Kidney (tissue), 14 donors: ENCODE measurements around the gene INTS13. TPM values are rescaled to one million over a fixed set of nuclear protein-coding genes. Genes with fewer than 3 reads are reported as not detected.
"Not testable (repeated sequence)": the region's sequence is repeated elsewhere in the genome, so short reads cannot be mapped to it uniquely, and the experiment has no call there.

Experiments
- DNase-seq, 5 donors: peaks; one replicate each; pipeline ENCODE4 v3.0.0-alpha.2; 2013 to 2020
- FAIRE-seq: peaks from 2 replicates; lab custom pipeline; 2012; peaks lifted over from hg19 to GRCh38; lab: Jason Lieb, UNC
- H3K27ac ChIP-seq, 2 donors: one replicate each; pipeline ENCODE4 v1.7.0; 2013; ENCODE audit warnings: low read depth in 2 of 2, low read length in 2 of 2, inconsistent platforms in 1 of 2
- H3K27me3 ChIP-seq: one replicate; pipeline ENCODE4 v1.7.1; 2013; ENCODE audit warnings: low read length, inconsistent platforms; ENCODE audit not compliant: control insufficient read depth, insufficient read depth
- H3K36me3 ChIP-seq, 3 donors: one replicate each; pipeline versions ENCODE4 v1.7.0 to v1.7.1; 2013; ENCODE audit warnings: low read length in 3 of 3, control low read depth in 1 of 3, inconsistent platforms in 1 of 3; ENCODE audit not compliant: insufficient read depth in 3 of 3, control insufficient read depth in 2 of 3
- H3K4me1 ChIP-seq, 3 donors: one replicate each; pipeline versions ENCODE4 v1.7.0 to v1.7.1; 2013; ENCODE audit warnings: low read length in 3 of 3, inconsistent platforms in 1 of 3, low read depth in 1 of 3; ENCODE audit not compliant: control insufficient read depth in 2 of 3, insufficient read depth in 2 of 3
- H3K4me3 ChIP-seq, 3 donors: one replicate each; pipeline versions ENCODE4 v1.7.0 to v1.8.1; 2013; ENCODE audit warnings: low read length in 3 of 3, control low read depth in 1 of 3, inconsistent platforms in 1 of 3
- H3K9ac ChIP-seq, 3 donors: one replicate each; pipeline versions ENCODE4 v1.7.0 to v1.7.1; 2013; ENCODE audit warnings: low read length in 3 of 3, control low read depth in 1 of 3, inconsistent platforms in 1 of 3
- H3K9me3 ChIP-seq, 3 donors: one replicate each; pipeline versions ENCODE4 v1.7.0 to v1.7.1; 2013; ENCODE audit warnings: low read length in 3 of 3, control low read depth in 1 of 3, inconsistent platforms in 1 of 3; ENCODE audit not compliant: control insufficient read depth in 2 of 3, insufficient read depth in 1 of 3
- intact Hi-C: fragments of 100-400 bp; cut with DNase I; formaldehyde crosslinking; loops from one replicate; pipeline ENCODE4 v1.11.1; 2022
- polyA plus RNA-seq: library from polyadenylated mRNA; stranded (reverse); fragments of 350-450 nt; fragmentation: Illumina TruSeq; extraction: RNeasy Lipid Tissue Mini Kit (QIAGEN cat#74804); gene quantifications from one replicate; pipeline ENCODE4 v1.2.3, GENCODE V29; 2014; ENCODE audit warnings: low read depth, low replicate concordance; ENCODE audit not compliant: insufficient read depth
- total RNA-seq: library from RNA; stranded (reverse); fragmentation: NEBNext Ultra II Directional; extraction: Animal tissue kit (Norgen Biotek cat#: 25700); gene quantifications from one replicate; pipeline ENCODE4 v1.2.1, GENCODE V29; 2021
- TF ChIP-seq, protein P1 (sequence below): IDR thresholded peaks from 3 replicates; pipeline ENCODE4 v1.5.1; 2012; ENCODE audit warnings: mild to moderate bottlenecking, moderate library complexity, borderline replicate concordance; ENCODE audit not compliant: insufficient read depth; ENCODE audit errors: extremely low read depth
- donor health status: control.
- donor health status: control.
- donor health status: control.
- donor health status: control.
- donor health status: control.
- donor health status: DM: yes; HTN: yes; CAD: no.
- donor health status: Normal renal cell carcinoma (clear cell type).

INTS13 gene
- total and polyA plus RNA-seq, 2 donors from 2014 or later, result 11.6 to 17.2 TPM

DNA sequence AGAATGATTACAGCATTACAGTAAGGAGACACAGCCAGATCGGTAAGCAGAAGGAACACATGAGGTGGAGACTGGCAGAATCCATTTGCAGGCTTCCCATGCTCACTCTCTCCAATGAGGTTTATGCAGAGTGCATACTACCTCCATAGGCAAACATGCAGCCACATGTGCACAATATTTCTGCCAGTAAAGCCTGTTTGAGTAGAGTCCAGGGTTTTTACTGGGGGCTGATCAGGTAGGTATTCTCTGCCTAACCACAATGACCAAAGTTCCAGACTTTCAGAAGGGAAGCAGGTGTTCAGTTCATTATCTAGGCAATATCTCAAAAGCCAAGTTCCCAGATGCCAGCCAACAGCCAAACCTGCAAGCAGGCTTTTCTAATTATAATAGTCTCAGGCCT, 31.1 kb downstream of the INTS13 start:
- intact Hi-C loops, result no loop called here
- Histone ChIP-seq H3K9me3 (no peaks in the 10 kb centered on the region), H3K27me3 (no peaks in the 10 kb centered on the region), H3K27ac (no peak overlapping the region), H3K4me1 (no peaks in the 10 kb centered on the region), H3K4me3 (no peak overlapping the region), H3K36me3 (peaks cover 3% of the 10 kb centered on the region in 3 donors), H3K9ac (no peak overlapping the region)
- FAIRE-seq, result no peak
- no peak for DNase-seq
- TF ChIP-seq, protein P1, sequence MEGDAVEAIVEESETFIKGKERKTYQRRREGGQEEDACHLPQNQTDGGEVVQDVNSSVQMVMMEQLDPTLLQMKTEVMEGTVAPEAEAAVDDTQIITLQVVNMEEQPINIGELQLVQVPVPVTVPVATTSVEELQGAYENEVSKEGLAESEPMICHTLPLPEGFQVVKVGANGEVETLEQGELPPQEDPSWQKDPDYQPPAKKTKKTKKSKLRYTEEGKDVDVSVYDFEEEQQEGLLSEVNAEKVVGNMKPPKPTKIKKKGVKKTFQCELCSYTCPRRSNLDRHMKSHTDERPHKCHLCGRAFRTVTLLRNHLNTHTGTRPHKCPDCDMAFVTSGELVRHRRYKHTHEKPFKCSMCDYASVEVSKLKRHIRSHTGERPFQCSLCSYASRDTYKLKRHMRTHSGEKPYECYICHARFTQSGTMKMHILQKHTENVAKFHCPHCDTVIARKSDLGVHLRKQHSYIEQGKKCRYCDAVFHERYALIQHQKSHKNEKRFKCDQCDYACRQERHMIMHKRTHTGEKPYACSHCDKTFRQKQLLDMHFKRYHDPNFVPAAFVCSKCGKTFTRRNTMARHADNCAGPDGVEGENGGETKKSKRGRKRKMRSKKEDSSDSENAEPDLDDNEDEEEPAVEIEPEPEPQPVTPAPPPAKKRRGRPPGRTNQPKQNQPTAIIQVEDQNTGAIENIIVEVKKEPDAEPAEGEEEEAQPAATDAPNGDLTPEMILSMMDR, result no peak

DNA sequence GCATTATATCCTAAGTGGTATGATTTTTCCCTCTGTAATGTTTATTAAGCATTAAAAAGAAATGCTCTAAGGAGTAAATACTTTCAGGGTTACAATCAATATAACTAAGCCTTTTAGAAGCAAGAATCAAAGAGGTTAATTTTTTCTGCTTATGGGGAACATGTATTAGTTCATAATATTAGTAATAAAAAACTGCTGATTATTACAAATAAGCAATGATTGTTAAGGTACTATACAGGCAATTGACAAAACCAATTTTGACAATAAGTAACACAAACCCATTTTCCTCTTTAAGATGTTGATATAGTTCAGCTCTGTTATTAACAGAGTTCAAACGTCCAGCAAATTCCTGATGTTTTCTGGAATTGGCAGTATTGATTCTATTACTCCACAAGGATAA, 31.8 kb downstream of the INTS13 start:
- Histone ChIP-seq H3K4me1 (no peaks in the 10 kb centered on the region), H3K27ac (no peak overlapping the region), H3K27me3 (no peaks in the 10 kb centered on the region), H3K9me3 (no peaks in the 10 kb centered on the region), H3K36me3 (peaks cover 3% of the 10 kb centered on the region in 3 donors), H3K4me3 (no peak overlapping the region), H3K9ac (no peak overlapping the region)
- FAIRE-seq (no peak), DNase-seq (no peak)
- intact Hi-C loops, result no loop called here
- TF ChIP-seq, protein P1, result no peak

DNA sequence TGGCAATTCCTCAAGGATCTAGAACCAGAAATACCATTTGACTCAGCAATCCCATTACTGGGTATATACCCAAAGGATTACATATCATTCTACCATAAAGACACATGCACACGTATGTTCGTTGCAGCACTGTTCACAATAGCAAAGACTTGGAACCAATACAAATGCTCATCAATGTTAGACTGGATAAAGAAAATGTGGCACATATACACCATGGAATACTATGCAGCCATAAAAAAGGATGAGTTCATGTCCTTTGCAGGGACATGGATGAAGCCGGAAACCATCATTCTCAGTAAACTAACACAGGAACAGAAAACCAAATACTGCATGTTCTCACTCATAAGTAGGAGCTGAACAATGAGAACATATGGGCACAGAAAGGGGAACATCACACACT, 34.4 kb downstream of the INTS13 start:
- intact Hi-C loops, DNase-seq, H3K9me3 ChIP-seq, H3K36me3 ChIP-seq, H3K4me3 ChIP-seq, H3K27me3 ChIP-seq, H3K9ac ChIP-seq, H3K4me1 ChIP-seq, FAIRE-seq, H3K27ac ChIP-seq: not testable (repeated sequence)

DNA sequence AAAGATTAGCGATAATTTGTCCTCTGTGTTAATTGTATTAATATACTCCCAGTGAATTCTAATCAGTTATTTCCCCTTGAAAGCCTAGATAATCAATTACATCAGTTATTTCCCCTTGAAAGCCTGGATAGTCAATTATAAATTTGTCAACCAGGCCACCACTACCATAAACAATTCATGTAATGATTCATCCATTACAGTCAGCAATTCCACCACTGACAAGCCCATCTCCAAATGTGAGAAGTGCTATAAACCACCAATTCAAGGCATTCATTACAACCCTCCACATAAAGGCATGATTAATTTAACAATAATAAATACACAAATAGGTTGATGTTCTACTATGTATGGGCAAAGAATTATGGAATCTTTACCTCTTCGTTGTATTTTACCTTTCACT, 40.9 kb downstream of the INTS13 start:
- Histone ChIP-seq H3K9me3 (no peaks in the 10 kb centered on the region), H3K4me3 (no peak overlapping the region), H3K9ac (no peak overlapping the region), H3K27ac (no peak overlapping the region), H3K36me3 (peaks cover 0 to 4% (median 2%) of the 10 kb centered on the region in 3 donors), H3K27me3 (no peaks in the 10 kb centered on the region), H3K4me1 (no peaks in the 10 kb centered on the region)
- no peak for FAIRE-seq
- TF ChIP-seq, protein P1, result no peak
- intact Hi-C loops, result no loop called here
- DNase-seq, result no peak
